HFFc6 (cell line): ENCODE results near the gene PKP4. TPM values are rescaled to one million over a fixed set of nuclear protein-coding genes. Genes with fewer than 3 reads are reported as not detected.
A peak's percentile ranks its signal among the peaks of the same experiment; 100 is the strongest.

Source experiments
- DNase-seq: peaks from one replicate; pipeline ENCODE4 v3.0.0-alpha.2; 2018
- H3K27ac Mint-ChIP-seq: 2 replicates; pipeline ENCODE4 v1.8.0; 2020; ENCODE audit warnings: mild to moderate bottlenecking, mixed read lengths
- H3K27me3 Mint-ChIP-seq: 2 replicates; pipeline ENCODE4 v1.8.0; 2021; ENCODE audit warnings: mild to moderate bottlenecking, moderate library complexity, mixed read lengths; ENCODE audit not compliant: insufficient read depth
- H3K36me3 Mint-ChIP-seq: 2 replicates; pipeline ENCODE4 v1.8.0; 2021; ENCODE audit warnings: low read depth, mixed read lengths
- H3K4me1 Mint-ChIP-seq: 2 replicates; pipeline ENCODE4 v1.8.0; 2020; ENCODE audit warnings: low read depth, mixed read lengths
- H3K4me3 Mint-ChIP-seq: 2 replicates; pipeline ENCODE4 v1.8.0; 2020; ENCODE audit warnings: mild to moderate bottlenecking, moderate library complexity, mixed read lengths
- H3K9me3 Mint-ChIP-seq: 2 replicates; pipeline ENCODE4 v1.8.0; 2020; ENCODE audit warnings: mild to moderate bottlenecking, mixed read lengths
- CTCF ChIP-seq: fragments of 200-600 bp; sonication (generic); IDR thresholded peaks from 2 replicates; pipeline ENCODE4 v1.5.0; 2021; ENCODE audit warnings: antibody characterized with exemption, mild to moderate bottlenecking
- total RNA-seq, 6 experiments: library from RNA; stranded (reverse); fragmentation: NEBNext Ultra II Directional; extraction: Animal tissue kit (Norgen Biotek cat#: 25700); gene quantifications; 2 replicates in 1 of 6; 3 replicates in 5 of 6; pipeline ENCODE4 v1.2.3, GENCODE V29; 2021

PKP4 gene
- total RNA-seq, 6 experiments from 2014 or later, result 35.9 to 48.9 (median 43.5) TPM

- Mint-ChIP-seq H3K27me3 (no peaks in the 10 kb centered on the region), H3K27ac (peak overlapping the region; percentile 65), H3K9me3 (no peaks in the 10 kb centered on the region), H3K36me3 (0 out of 2 replicates have a peak, but pooled peaks cover 5% of the 10 kb centered on the region), H3K4me3 (no peak overlapping the region), H3K4me1 (peaks cover 80% of the 10 kb centered on the region)
- no peak for DNase-seq
- TF ChIP-seq CTCF, result no peak
These were observed 40.2 kb downstream of the PKP4 start for GRCh38 chr2:158496986-158497385.

- peak; percentile 23 for DNase-seq
- H3K27me3 Mint-ChIP-seq, result no peaks in the 10 kb centered on the region
- peak overlapping the region; percentile 65 for H3K27ac Mint-ChIP-seq
- H3K9me3 Mint-ChIP-seq, result no peaks in the 10 kb centered on the region
- no peak overlapping the region; the same call in 1 of the 2 replicates for H3K4me3 Mint-ChIP-seq
- peaks cover 85% of the 10 kb centered on the region for H3K4me1 Mint-ChIP-seq
- 0 out of 2 replicates have a peak, but pooled peaks cover 5% of the 10 kb centered on the region for H3K36me3 Mint-ChIP-seq
- TF ChIP-seq CTCF, result no peak
These were observed 40.7 kb downstream of the PKP4 start for GRCh38 chr2:158497486-158497885.

GRCh38 chr2:158498043-158498748, 41.4 kb downstream of the PKP4 start:
- no peak for TF ChIP-seq CTCF
- H3K4me3 Mint-ChIP-seq, result no peak overlapping the region; the same call in 1 of the 2 replicates
- peak overlapping the region; percentile 71 for H3K27ac Mint-ChIP-seq
- no peaks in the 10 kb centered on the region for H3K9me3 Mint-ChIP-seq
- H3K36me3 Mint-ChIP-seq, result 0 out of 2 replicates have a peak, but pooled peaks cover 5% of the 10 kb centered on the region
- H3K27me3 Mint-ChIP-seq, result no peaks in the 10 kb centered on the region
- peak; percentile 32 for DNase-seq
- peaks cover 92% of the 10 kb centered on the region for H3K4me1 Mint-ChIP-seq

- H3K27me3 Mint-ChIP-seq, result no peaks in the 10 kb centered on the region
- H3K27ac Mint-ChIP-seq, result peak overlapping the region; percentile 71
- 0 out of 2 replicates have a peak, but pooled peaks cover 5% of the 10 kb centered on the region for H3K36me3 Mint-ChIP-seq
- no peak for TF ChIP-seq CTCF
- DNase-seq, result no peak
- peaks cover 92% of the 10 kb centered on the region for H3K4me1 Mint-ChIP-seq
- H3K9me3 Mint-ChIP-seq, result no peaks in the 10 kb centered on the region
- H3K4me3 Mint-ChIP-seq, result no peak overlapping the region
These were observed 42.0 kb downstream of the PKP4 start for GRCh38 chr2:158498749-158499136.

GRCh38 chr2:158499383-158499782, 42.6 kb downstream of the PKP4 start:
- no peak for TF ChIP-seq CTCF
- Mint-ChIP-seq H3K27ac (peak overlapping the region; percentile 52), H3K36me3 (0 out of 2 replicates have a peak, but pooled peaks cover 5% of the 10 kb centered on the region), H3K27me3 (no peaks in the 10 kb centered on the region), H3K4me3 (peak overlapping the region; percentile 16; the same call in 1 of the 2 replicates), H3K9me3 (no peaks in the 10 kb centered on the region), H3K4me1 (peaks cover 92% of the 10 kb centered on the region)
- DNase-seq, result no peak
